NB4 (cell line): ENCODE measurements around the gene RSAD1.

ENCODE experiments used
- DNase-seq: peaks from one replicate; pipeline ENCODE4 v3.0.0; 2010; ENCODE audit warnings: low read depth
- H3K4me3 ChIP-seq: one replicate; pipeline ENCODE4 v1.5.1; 2011; ENCODE audit warnings: mild to moderate bottlenecking, low read depth, low read length, moderate library complexity
- MYC ChIP-seq: IDR thresholded peaks from 2 replicates; pipeline ENCODE4 v1.6.1; 2011; ENCODE audit warnings: low read depth, low read length
- POLR2A ChIP-seq: IDR thresholded peaks from 2 replicates; pipeline ENCODE4 v1.6.1; 2011; ENCODE audit warnings: mild to moderate bottlenecking; ENCODE audit not compliant: insufficient read length; ENCODE audit errors: extremely low read depth
- TF ChIP-seq, protein P1 (sequence below): IDR thresholded peaks from 2 replicates; pipeline ENCODE4 v1.6.1; 2011; ENCODE audit warnings: low read depth, low read length
- TF ChIP-seq, protein P2 (sequence below): IDR thresholded peaks from one replicate; pipeline ENCODE4 v1.5.1; 2012; ENCODE audit warnings: low read depth, low read length

Gene RSAD1

DNA sequence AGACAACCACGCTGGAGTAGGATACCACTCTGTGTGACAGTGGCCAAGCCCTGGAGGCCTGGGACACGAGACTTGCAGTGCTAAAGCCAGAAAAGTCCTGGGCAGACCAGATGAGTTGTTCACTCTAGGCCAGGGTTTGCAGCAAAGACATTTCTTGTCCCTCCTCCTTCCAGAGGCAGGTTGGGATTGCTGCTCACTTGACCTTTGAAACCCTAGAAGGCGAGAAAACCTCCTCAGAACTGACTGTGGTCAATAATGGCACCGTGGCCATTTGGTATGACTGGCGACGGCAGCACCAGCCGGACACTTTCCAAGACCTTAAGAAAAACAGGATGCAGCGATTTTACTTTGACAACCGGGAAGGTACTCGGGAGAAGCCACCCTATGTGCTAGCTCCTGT lies 44.1 kb downstream of the RSAD1 start:
- H3K4me3 ChIP-seq = no peak overlapping the region
- no peak for TF ChIP-seq POLR2A
- no peak for DNase-seq

DNA sequence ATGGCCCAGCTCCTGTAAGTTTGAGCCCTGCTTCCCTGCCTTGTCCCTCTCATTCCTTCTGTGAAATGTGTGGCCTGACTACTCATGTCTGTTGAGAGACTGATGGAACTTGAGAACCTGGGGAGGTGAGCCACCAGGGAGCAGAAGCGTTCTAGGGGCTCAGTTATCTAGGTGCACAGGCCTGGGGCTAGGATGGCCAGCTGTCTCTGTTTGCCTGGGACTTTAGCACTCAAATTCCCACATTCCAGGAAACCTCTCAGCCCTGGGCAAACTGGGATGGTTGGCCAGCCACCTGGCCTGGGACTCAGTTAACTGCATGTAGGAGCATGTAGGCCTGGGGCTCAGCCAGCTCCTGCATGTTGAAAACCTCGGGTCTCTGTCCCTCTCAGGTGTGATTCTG lies 44.5 kb downstream of the RSAD1 start:
- no peak for DNase-seq
- TF ChIP-seq, protein P1, sequence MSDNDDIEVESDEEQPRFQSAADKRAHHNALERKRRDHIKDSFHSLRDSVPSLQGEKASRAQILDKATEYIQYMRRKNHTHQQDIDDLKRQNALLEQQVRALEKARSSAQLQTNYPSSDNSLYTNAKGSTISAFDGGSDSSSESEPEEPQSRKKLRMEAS = no peak
- TF ChIP-seq POLR2A = no peak
- no peak for TF ChIP-seq MYC
- TF ChIP-seq, protein P2, sequence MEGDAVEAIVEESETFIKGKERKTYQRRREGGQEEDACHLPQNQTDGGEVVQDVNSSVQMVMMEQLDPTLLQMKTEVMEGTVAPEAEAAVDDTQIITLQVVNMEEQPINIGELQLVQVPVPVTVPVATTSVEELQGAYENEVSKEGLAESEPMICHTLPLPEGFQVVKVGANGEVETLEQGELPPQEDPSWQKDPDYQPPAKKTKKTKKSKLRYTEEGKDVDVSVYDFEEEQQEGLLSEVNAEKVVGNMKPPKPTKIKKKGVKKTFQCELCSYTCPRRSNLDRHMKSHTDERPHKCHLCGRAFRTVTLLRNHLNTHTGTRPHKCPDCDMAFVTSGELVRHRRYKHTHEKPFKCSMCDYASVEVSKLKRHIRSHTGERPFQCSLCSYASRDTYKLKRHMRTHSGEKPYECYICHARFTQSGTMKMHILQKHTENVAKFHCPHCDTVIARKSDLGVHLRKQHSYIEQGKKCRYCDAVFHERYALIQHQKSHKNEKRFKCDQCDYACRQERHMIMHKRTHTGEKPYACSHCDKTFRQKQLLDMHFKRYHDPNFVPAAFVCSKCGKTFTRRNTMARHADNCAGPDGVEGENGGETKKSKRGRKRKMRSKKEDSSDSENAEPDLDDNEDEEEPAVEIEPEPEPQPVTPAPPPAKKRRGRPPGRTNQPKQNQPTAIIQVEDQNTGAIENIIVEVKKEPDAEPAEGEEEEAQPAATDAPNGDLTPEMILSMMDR = no peak
- no peak overlapping the region for H3K4me3 ChIP-seq

DNA sequence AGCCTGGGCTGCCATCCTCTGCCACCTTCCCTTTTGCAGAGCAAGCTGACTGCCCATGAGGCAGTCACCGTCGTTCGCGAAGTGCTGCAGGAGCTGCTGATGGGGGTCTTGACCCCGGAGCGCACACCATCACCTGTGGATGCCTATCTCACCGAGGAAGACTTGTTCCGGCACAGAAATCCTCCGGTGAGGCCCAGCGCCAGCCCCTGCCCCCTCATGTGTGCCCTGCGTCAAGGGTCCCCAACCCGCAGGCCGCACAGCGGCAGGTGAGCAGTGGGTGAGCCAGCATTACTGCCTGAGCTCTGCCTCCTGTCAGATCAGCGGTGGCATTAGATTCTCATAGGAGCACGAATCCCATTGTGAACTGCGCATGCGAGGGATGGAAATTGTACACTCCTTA lies 46.2 kb downstream of the RSAD1 start:
- H3K4me3 ChIP-seq = no peak overlapping the region
- DNase-seq = no peak
- TF ChIP-seq, protein P1 = no peak
- TF ChIP-seq, protein P2 = no peak
- TF ChIP-seq MYC (no peak), POLR2A (no peak)

DNA sequence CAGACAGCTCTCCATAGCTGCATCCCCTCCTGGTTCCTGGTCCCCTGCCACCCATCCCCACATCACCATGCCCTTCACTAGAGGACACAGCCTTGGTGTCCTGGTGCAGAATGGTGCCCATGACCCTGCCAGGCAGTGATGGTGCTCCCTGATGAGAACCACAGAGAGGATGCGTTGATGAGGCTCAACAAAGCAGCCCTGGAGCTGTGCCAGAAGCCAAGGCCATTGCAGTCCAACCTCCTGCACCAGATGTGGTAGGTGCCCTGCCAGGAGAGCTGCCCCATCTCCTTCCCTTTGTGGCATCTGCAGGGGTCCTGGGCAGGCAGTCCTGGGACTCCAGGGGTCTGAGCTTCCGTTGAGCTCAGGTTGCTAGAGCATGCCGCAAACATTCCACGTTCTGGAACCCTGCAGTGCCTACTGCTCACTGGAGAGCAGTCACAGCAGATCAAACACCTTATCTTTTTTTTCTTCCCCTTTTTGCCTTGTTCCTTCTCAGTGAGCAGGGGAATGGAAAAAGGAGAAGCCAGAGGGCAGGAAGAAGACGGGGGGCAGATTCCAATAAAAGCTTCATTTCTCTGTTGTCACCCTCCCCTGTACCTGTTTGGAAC lies 48.6 kb downstream of the RSAD1 start:
- TF ChIP-seq MYC (no peak), POLR2A (no peak)
- TF ChIP-seq, protein P1 = no peak
- TF ChIP-seq, protein P2 = no peak
- H3K4me3 ChIP-seq = no peak overlapping the region
- DNase-seq = no peak

DNA sequence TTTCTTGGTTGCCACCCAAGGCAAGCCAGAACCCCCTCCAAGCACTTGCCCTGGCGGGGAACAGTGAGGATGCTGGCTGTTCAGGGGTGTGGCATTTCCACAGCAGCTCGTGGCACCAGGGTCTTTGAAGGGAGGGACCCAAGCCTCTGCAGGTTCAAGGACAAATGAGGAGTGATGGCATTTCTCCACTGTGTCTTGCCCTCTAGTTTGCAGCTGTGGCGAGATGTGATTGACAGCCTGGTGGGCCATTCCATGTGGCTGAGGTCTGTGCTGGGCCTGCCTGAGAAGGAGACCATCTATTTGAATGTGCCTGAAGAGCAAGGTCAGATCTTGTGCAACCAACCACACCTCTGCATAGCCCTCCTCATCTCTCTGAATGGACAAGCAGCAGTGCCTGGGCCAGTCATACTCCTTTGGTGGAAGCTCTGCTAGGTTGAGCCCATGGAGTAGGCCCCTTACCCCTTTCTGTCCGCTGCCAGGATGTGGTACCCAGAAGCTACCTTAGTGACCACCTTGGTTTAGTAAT lies 49.4 kb downstream of the RSAD1 start:
- H3K4me3 ChIP-seq = no peak overlapping the region
- no peak for DNase-seq
- TF ChIP-seq MYC = no peak
- TF ChIP-seq, protein P1 = no peak
- no peak for TF ChIP-seq POLR2A
- TF ChIP-seq, protein P2 = no peak

DNA sequence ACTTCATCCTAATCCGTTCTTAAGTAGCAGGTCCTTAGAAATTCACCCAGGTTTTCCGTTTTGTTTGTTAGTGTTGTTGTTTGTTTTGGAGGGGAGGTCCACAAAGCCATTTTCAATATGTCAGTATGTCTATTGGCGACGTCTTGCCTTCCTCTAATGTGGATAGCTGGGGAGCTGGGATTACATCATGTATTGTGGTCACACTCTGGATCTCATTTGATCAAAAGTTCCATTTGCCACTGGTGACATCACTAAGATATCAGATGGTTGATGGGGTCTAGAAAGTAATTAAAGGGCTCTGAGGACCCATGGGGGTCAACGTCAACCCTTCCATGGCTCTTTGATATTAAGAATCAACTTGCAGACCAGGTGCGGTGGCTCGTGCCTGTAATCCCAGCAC lies 51.2 kb downstream of the RSAD1 start:
- DNase-seq = no peak
- TF ChIP-seq, protein P2 = no peak
- TF ChIP-seq MYC = no peak
- TF ChIP-seq, protein P1 = no peak
- TF ChIP-seq POLR2A = no peak
- H3K4me3 ChIP-seq = no peak overlapping the region
